ENCODE results near the gene LRP1.

- TF ChIP-seq EZH2 (IDR thresholded peaks at IDR 0.05) (no peak), POLR2AphosphoS5 (IDR thresholded peaks at IDR 0.05; ENCODE audit: borderline replicate concordance, low read depth, low read length) (no peak)
These were observed 84.9 kb downstream of the LRP1 start for GRCh38 chr12:57213058-57213715.

All from SK-N-MC (cell line).